Astrocyte (in vitro differentiated cells and primary cell): ENCODE measurements around the gene ATG7. TPM values are rescaled to one million over a fixed set of nuclear protein-coding genes. Genes with fewer than 3 reads are reported as not detected.

ENCODE experiments used
- DNase-seq: peaks from one replicate; pipeline ENCODE4 v3.0.0-alpha.2; 2010; ENCODE audit warnings: low read depth
- FAIRE-seq: peaks from 2 replicates; lab custom pipeline; 2011; peaks lifted over from hg19 to GRCh38; lab: Jason Lieb, UNC
- H2AFZ ChIP-seq: 2 replicates; pipeline ENCODE4 v1.6.0; 2012; ENCODE audit warnings: low read depth, low read length, inconsistent platforms
- H3K27ac ChIP-seq: 2 replicates; pipeline ENCODE4 v1.5.1; 2011; ENCODE audit warnings: low read depth, low read length, inconsistent platforms
- H3K27me3 ChIP-seq: 2 replicates; pipeline ENCODE4 v1.6.0; 2011; ENCODE audit warnings: low read length, inconsistent platforms; ENCODE audit not compliant: insufficient read depth
- H3K36me3 ChIP-seq: 2 replicates; pipeline ENCODE4 v1.5.1; 2011; ENCODE audit warnings: low read length, inconsistent platforms; ENCODE audit not compliant: insufficient read depth
- H3K4me1 ChIP-seq: 2 replicates; pipeline ENCODE4 v1.5.1; 2011; ENCODE audit warnings: low read length, inconsistent platforms; ENCODE audit not compliant: insufficient read depth
- H3K4me2 ChIP-seq: 2 replicates; pipeline ENCODE4 v1.6.0; 2012; ENCODE audit warnings: low read length, inconsistent platforms
- H3K4me3 ChIP-seq: 2 replicates; pipeline ENCODE4 v1.5.1; 2011; ENCODE audit warnings: low read depth, mild to moderate bottlenecking, low read length, inconsistent platforms; ENCODE audit not compliant: insufficient read depth
- H3K79me2 ChIP-seq: 2 replicates; pipeline ENCODE4 v1.6.0; 2012; ENCODE audit warnings: mild to moderate bottlenecking, low read length, inconsistent platforms; ENCODE audit not compliant: insufficient read depth
- H3K9ac ChIP-seq: 2 replicates; pipeline ENCODE4 v1.6.0; 2012; ENCODE audit warnings: mild to moderate bottlenecking, low read length, inconsistent platforms
- H3K9me3 ChIP-seq: 2 replicates; pipeline ENCODE4 v1.5.1; 2012; ENCODE audit warnings: low read depth, mild to moderate bottlenecking, low read length, inconsistent platforms; ENCODE audit not compliant: insufficient read depth
- H4K20me1 ChIP-seq: 2 replicates; pipeline ENCODE4 v1.6.0; 2012; ENCODE audit warnings: low read length, inconsistent platforms; ENCODE audit not compliant: insufficient read depth
- H3K27ac Mint-ChIP-seq: one replicate; pipeline ENCODE4 v1.8.0; 2021; ENCODE audit warnings: mild to moderate bottlenecking, mixed read lengths; ENCODE audit not compliant: unreplicated experiment
- H3K27me3 Mint-ChIP-seq: one replicate; pipeline ENCODE4 v1.8.0; 2021; ENCODE audit warnings: low read depth, mixed read lengths; ENCODE audit not compliant: unreplicated experiment
- H3K36me3 Mint-ChIP-seq: one replicate; pipeline ENCODE4 v1.8.0; 2021; ENCODE audit warnings: low read depth, mixed read lengths; ENCODE audit not compliant: unreplicated experiment
- H3K4me1 Mint-ChIP-seq: one replicate; pipeline ENCODE4 v1.8.0; 2021; ENCODE audit warnings: low read depth, mixed read lengths; ENCODE audit not compliant: unreplicated experiment
- H3K4me3 Mint-ChIP-seq: one replicate; pipeline ENCODE4 v1.8.0; 2021; ENCODE audit warnings: mild to moderate bottlenecking, moderate library complexity, mixed read lengths; ENCODE audit not compliant: unreplicated experiment
- H3K9me3 Mint-ChIP-seq: one replicate; pipeline ENCODE4 v1.8.0; 2021; ENCODE audit warnings: mild to moderate bottlenecking, mixed read lengths; ENCODE audit not compliant: unreplicated experiment
- CTCF ChIP-seq: IDR thresholded peaks from 2 replicates; pipeline ENCODE4 v1.5.1; 2011; ENCODE audit warnings: low read depth, mild to moderate bottlenecking, inconsistent platforms, low read length, moderate library complexity; ENCODE audit not compliant: insufficient read depth
- EZH2 ChIP-seq: IDR thresholded peaks from 2 replicates; pipeline ENCODE4 v1.6.1; 2012; ENCODE audit warnings: mild to moderate bottlenecking, low read length, inconsistent platforms; ENCODE audit not compliant: insufficient read depth
- total RNA-seq: library from RNA; stranded (reverse); gene quantifications from 2 replicates; pipeline ENCODE4 v1.2.1, GENCODE V29; 2021

Gene ATG7
- total RNA-seq, 1 donor from 2014 or later: 29.5 TPM

DNA sequence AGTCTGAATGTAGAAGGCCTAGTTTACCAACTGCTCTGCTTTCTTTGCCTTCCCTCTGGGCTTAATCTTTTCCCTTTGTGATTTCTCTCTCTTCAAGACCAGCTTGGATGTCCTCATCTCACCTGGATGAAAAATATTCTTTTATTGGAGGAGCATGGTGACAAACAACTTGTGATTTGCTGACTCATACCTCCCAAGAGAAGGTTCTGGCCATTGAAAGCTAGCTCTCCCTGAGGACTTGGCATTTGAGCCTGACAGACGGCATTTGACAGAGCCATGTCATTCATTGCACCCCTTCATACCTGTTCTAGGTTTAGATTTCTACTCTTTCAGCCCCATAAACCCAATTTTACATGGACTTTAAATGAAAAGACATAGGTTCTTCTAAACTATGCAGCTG is 33.3 kb downstream of the ATG7 start:
- H3K27me3 ChIP-seq: no peaks in the 10 kb centered on the region
- no peak overlapping the region for H3K4me3 ChIP-seq
- FAIRE-seq (no peak), DNase-seq (no peak)
- peaks cover 28% of the 10 kb centered on the region for H3K4me1 Mint-ChIP-seq
- H3K36me3 ChIP-seq: peaks cover 36% of the 10 kb centered on the region
- no peak overlapping the region for H3K9ac ChIP-seq
- H3K79me2 ChIP-seq: no peaks in the 10 kb centered on the region
- no peaks in the 10 kb centered on the region for H3K9me3 Mint-ChIP-seq
- H3K4me3 Mint-ChIP-seq: no peak overlapping the region
- H3K27ac ChIP-seq: no peak overlapping the region
- TF ChIP-seq CTCF: no peak
- no peak for TF ChIP-seq EZH2
- H3K27me3 Mint-ChIP-seq: no peaks in the 10 kb centered on the region
- H3K4me1 ChIP-seq: peaks cover 8% of the 10 kb centered on the region
- no peaks in the 10 kb centered on the region for H3K9me3 ChIP-seq
- H4K20me1 ChIP-seq: no peaks in the 10 kb centered on the region
- H3K27ac Mint-ChIP-seq: no peak overlapping the region
- H2AFZ ChIP-seq: no peak overlapping the region
- peaks cover 26% of the 10 kb centered on the region for H3K36me3 Mint-ChIP-seq
- H3K4me2 ChIP-seq: no peak overlapping the region

DNA sequence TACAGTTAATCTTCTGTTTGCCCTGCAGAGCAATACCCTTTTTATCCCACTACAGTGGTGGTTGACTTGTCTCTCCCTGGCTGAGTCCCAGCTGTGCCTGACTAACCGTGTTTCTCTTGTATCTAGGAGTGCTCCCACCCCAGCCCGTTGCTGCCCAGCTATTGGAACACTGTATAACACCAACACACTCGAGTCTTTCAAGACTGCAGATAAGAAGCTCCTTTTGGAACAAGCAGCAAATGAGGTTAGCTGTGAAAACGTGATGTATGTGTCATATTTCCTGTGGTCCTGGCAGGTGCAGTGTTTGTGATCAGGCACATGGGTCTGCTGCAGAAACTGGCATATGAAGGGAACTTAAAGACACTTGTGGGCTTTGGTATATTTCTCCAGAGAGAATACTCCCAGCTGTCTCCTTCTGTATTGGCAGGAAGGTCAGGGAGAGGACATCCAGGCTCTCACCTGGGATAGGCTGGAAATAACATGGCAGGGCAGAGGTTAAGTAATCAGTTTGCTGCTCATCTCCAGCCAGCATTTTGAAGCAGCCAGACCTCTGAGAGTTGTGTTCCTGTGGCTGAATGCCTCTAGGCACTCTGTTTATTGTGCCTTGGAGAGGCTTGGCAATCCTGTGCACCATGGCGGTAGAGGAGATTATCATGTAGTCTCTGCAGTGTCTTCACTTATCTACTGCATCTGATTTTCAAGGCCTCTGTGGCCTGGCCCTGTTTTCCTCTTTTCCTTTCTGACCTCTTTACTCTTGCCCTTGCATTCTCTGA is 34.8 kb downstream of the ATG7 start:
- no peak overlapping the region for H3K27ac Mint-ChIP-seq
- no peak for FAIRE-seq
- peaks cover 38% of the 10 kb centered on the region for H3K36me3 ChIP-seq

More for the DNA sequence above, 34.8 kb downstream of the ATG7 start:
- peak; percentile 68 for DNase-seq
- Histone ChIP-seq H3K4me2 (no peak overlapping the region), H3K79me2 (no peaks in the 10 kb centered on the region), H3K9me3 (no peaks in the 10 kb centered on the region), H3K9ac (no peak overlapping the region), H3K4me1 (peaks cover 8% of the 10 kb centered on the region), H3K27ac (no peak overlapping the region), H3K27me3 (no peaks in the 10 kb centered on the region), H4K20me1 (no peaks in the 10 kb centered on the region), H2AFZ (no peak overlapping the region), H3K4me3 (no peak overlapping the region)
- Mint-ChIP-seq H3K4me3 (no peak overlapping the region), H3K9me3 (no peaks in the 10 kb centered on the region), H3K27me3 (no peaks in the 10 kb centered on the region), H3K36me3 (peaks cover 26% of the 10 kb centered on the region), H3K4me1 (peaks cover 22% of the 10 kb centered on the region)
- no peak for TF ChIP-seq EZH2
- no peak for TF ChIP-seq CTCF
